Upper lobe of right lung (tissue), 1 donor: ENCODE data around the gene RNF123. TPM values are rescaled to one million over a fixed set of nuclear protein-coding genes. Genes with fewer than 3 reads are reported as not detected.

Experiments
- ATAC-seq: fragments of 200-7000 bp; cut with Tn5 transposase; one replicate; pipeline ENCODE4 v1.9.1; 2020; ENCODE audit warnings: mild to moderate bottlenecking, moderate library complexity
- DNase-seq: peaks from one replicate; pipeline ENCODE4 v3.0.0-alpha.2; 2020
- H3K27ac ChIP-seq: fragments of 200-600 bp; one replicate; pipeline ENCODE4 v1.8.0; 2022
- H3K27me3 ChIP-seq: fragments of 200-600 bp; one replicate; pipeline ENCODE4 v1.8.0; 2022; ENCODE audit warnings: mild to moderate bottlenecking
- H3K36me3 ChIP-seq: fragments of 200-600 bp; one replicate; pipeline ENCODE4 v1.8.0; 2022
- H3K4me1 ChIP-seq: fragments of 200-600 bp; one replicate; pipeline ENCODE4 v1.8.0; 2022
- H3K4me3 ChIP-seq: fragments of 200-600 bp; one replicate; pipeline ENCODE4 v1.8.0; 2022; ENCODE audit warnings: mild to moderate bottlenecking
- H3K9me3 ChIP-seq: fragments of 200-600 bp; one replicate; pipeline ENCODE4 v1.8.0; 2022
- CTCF ChIP-seq: fragments of 200-600 bp; IDR thresholded peaks from one replicate; pipeline ENCODE4 v1.8.0; 2022; ENCODE audit warnings: antibody characterized with exemption
- intact Hi-C: fragments of 100-400 bp; cut with DNase I; formaldehyde crosslinking; loops from one replicate; pipeline ENCODE4 v1.11.0; 2022
- total RNA-seq: library from RNA; stranded (reverse); fragmentation: NEBNext Ultra II Directional; extraction: Animal tissue kit (Norgen Biotek cat#: 25700); gene quantifications from one replicate; pipeline ENCODE4 v1.2.1, GENCODE V29; 2021
- donor health status: DM: no; HTN: yes; CAD: no; lungs with severe emphysema.

RNF123 gene
- total RNA-seq, 1 donor from 2014 or later = 41.4 TPM

GRCh38 chr3:49707113-49707480, 17.7 kb downstream of the RNF123 start:
- intact Hi-C loops = no loop called here
- ATAC-seq (no peak), DNase-seq (no peak)
- Histone ChIP-seq H3K4me1 (no peaks in the 10 kb centered on the region), H3K4me3 (no peak overlapping the region), H3K36me3 (peaks cover 31% of the 10 kb centered on the region), H3K27ac (no peak overlapping the region), H3K9me3 (no peaks in the 10 kb centered on the region), H3K27me3 (no peaks in the 10 kb centered on the region)
- TF ChIP-seq CTCF = no peak

GRCh38 chr3:49709852-49710251, 20.5 kb downstream of the RNF123 start:
- TF ChIP-seq CTCF = no peak
- H3K4me3 ChIP-seq = no peak overlapping the region
- DNase-seq (no peak), ATAC-seq (no peak)
- H3K36me3 ChIP-seq = peaks cover 28% of the 10 kb centered on the region
- H3K9me3 ChIP-seq = no peaks in the 10 kb centered on the region
- H3K4me1 ChIP-seq = no peaks in the 10 kb centered on the region
- no peaks in the 10 kb centered on the region for H3K27me3 ChIP-seq
- intact Hi-C loops = no loop called here
- H3K27ac ChIP-seq = no peak overlapping the region

GRCh38 chr3:49711489-49711888, 22.1 kb downstream of the RNF123 start:
- no peak for ATAC-seq
- no peak overlapping the region for H3K27ac ChIP-seq
- no peaks in the 10 kb centered on the region for H3K27me3 ChIP-seq
- no peak overlapping the region for H3K4me3 ChIP-seq
- H3K36me3 ChIP-seq = peaks cover 21% of the 10 kb centered on the region
- no peak for DNase-seq
- intact Hi-C loops = no loop called here
- TF ChIP-seq CTCF = no peak
- no peaks in the 10 kb centered on the region for H3K4me1 ChIP-seq
- no peaks in the 10 kb centered on the region for H3K9me3 ChIP-seq

- Histone ChIP-seq H3K4me1 (no peaks in the 10 kb centered on the region), H3K27me3 (no peaks in the 10 kb centered on the region), H3K27ac (no peak overlapping the region), H3K4me3 (no peak overlapping the region), H3K36me3 (peaks cover 21% of the 10 kb centered on the region), H3K9me3 (no peaks in the 10 kb centered on the region)
- no peak for TF ChIP-seq CTCF
- intact Hi-C loops = no loop called here
- DNase-seq = no peak
- ATAC-seq = no peak
These were observed 22.8 kb downstream of the RNF123 start for GRCh38 chr3:49712166-49712565.

GRCh38 chr3:49712631-49713317, 23.4 kb downstream of the RNF123 start:
- Histone ChIP-seq H3K9me3 (no peaks in the 10 kb centered on the region), H3K36me3 (peaks cover 21% of the 10 kb centered on the region), H3K4me1 (no peaks in the 10 kb centered on the region), H3K4me3 (no peak overlapping the region), H3K27ac (no peak overlapping the region), H3K27me3 (no peaks in the 10 kb centered on the region)
- no peak for TF ChIP-seq CTCF
- DNase-seq (no peak), ATAC-seq (no peak)
- intact Hi-C loops = no loop called here
